Measurements from ENCODE around the gene CUL1.

- TF ChIP-seq CTCF (IDR thresholded peaks at IDR 0.05), result no peak
- TF ChIP-seq POLR2AphosphoS5 (IDR thresholded peaks at IDR 0.05), result no peak
- TF ChIP-seq POLR2A (IDR thresholded peaks at IDR 0.05), result no peak
- no peak for TF ChIP-seq EP300 (IDR thresholded peaks at IDR 0.05)
Measured at GRCh38 chr7:148790850-148791249, 92.1 kb downstream of the CUL1 start.

Measured in sigmoid colon (tissue), 4 donors.